ENCODE measurements around the gene STEAP1.

The STEAP1 gene

GRCh38 chr7:90213521-90213920 lies 59.3 kb downstream of the STEAP1 start:
- peaks cover 3% of the 10 kb centered on the region for H3K79me2 ChIP-seq
- no peak overlapping the region for H3K9ac ChIP-seq
- peaks cover 6% of the 10 kb centered on the region for H3K4me1 ChIP-seq
- no peak overlapping the region for H2AFZ ChIP-seq
- H3K9me3 ChIP-seq (ENCODE audit: control insufficient read depth, low read length) = no peaks in the 10 kb centered on the region
- H3K27ac ChIP-seq = no peak overlapping the region
- no peak overlapping the region for H3K4me3 ChIP-seq (ENCODE audit: low read depth, low read length)
- no peaks in the 10 kb centered on the region for H3K36me3 ChIP-seq (ENCODE audit: control insufficient read depth, insufficient read depth, low read length)
- H3K4me2 ChIP-seq (ENCODE audit: low read length) = no peak overlapping the region
- TF ChIP-seq, protein P1, sequence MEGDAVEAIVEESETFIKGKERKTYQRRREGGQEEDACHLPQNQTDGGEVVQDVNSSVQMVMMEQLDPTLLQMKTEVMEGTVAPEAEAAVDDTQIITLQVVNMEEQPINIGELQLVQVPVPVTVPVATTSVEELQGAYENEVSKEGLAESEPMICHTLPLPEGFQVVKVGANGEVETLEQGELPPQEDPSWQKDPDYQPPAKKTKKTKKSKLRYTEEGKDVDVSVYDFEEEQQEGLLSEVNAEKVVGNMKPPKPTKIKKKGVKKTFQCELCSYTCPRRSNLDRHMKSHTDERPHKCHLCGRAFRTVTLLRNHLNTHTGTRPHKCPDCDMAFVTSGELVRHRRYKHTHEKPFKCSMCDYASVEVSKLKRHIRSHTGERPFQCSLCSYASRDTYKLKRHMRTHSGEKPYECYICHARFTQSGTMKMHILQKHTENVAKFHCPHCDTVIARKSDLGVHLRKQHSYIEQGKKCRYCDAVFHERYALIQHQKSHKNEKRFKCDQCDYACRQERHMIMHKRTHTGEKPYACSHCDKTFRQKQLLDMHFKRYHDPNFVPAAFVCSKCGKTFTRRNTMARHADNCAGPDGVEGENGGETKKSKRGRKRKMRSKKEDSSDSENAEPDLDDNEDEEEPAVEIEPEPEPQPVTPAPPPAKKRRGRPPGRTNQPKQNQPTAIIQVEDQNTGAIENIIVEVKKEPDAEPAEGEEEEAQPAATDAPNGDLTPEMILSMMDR (IDR thresholded peaks at IDR 0.05) = no peak
- no peaks in the 10 kb centered on the region for H3K27me3 ChIP-seq (ENCODE audit: control insufficient read depth, insufficient read depth, low read length)
